CMK (cell line): ENCODE results near the gene LPP.

ENCODE experiments used
- DNase-seq: peaks from one replicate; pipeline ENCODE4 v3.0.0-alpha.2; 2010; ENCODE audit warnings: low read depth

The LPP gene

DNA sequence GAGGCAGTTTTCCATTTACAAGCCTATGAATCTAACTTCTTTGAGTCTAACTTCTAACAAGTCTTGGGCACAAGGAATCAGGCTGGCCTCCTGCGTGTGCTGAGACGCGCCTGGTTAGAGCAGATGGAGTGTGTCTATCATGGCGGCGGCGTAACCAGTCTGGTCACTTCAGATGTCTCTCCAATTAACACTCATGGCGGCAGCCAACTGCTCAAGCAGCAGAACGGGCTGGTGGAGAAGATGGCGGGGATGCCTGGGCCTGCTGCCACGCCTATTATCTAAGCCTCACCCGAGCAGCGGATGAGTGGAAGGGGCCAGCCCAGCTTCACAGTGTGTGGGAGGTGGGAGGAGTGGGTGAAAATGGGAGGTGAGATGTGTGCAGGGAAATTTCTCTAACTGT, 771.4 kb downstream of the LPP start:
- no peak for DNase-seq

DNA sequence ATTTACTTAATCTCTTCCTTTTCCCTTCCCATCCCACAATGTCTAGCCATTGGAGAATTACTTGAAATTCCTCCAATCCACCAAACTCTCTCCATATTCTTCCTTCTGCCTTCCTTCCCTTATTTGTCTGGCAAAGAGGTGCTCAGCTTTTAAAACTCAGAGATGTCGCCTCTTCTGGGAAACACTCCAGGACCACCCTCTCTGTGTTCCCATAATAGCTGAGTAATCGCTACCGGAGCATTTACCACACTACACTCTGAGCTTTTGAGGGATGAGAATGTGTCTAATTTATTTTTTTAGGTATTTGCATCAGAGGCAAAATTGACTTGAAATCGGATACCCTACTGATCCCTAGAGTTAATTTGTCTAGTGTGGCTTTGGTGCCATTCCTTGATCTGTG, 772.2 kb downstream of the LPP start:
- no peak for DNase-seq

DNA sequence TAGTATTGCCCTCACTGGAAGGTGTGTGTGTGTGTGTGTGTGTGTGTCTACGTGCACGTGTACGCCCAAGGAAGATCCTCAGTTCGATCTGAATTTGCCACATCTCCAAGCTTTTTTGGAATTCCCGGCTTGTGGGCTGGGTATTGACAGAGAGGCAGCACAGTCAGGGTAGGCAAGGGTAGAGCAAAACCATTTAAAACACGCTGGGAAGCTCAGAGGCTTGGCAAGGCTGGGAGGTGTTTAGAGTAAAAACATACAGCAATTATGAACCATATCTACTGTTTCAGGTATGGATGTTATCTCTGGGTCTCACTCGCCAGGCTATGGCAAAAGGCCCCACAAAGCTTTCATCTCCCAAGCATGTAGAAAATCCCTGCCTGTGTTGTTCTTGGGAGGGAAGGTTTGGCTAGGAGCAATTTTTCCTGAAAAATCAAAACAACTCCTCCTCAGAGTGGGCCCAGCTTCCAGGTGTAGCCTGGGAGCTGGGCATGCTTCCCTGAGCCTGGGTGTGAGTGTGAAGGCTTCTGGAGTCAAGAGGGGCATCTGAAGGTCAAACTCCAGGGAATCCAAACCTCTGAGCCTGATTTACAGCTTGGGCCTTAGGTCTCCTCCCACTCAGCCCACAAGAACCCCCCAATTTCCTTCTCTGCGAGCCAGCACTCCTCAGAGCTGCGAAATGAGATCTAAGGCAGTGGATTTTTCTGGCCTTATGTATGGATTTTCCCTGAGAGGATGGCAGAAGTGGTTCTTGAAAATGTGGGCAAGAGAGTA, 773.0 kb downstream of the LPP start:
- DNase-seq = no peak

DNA sequence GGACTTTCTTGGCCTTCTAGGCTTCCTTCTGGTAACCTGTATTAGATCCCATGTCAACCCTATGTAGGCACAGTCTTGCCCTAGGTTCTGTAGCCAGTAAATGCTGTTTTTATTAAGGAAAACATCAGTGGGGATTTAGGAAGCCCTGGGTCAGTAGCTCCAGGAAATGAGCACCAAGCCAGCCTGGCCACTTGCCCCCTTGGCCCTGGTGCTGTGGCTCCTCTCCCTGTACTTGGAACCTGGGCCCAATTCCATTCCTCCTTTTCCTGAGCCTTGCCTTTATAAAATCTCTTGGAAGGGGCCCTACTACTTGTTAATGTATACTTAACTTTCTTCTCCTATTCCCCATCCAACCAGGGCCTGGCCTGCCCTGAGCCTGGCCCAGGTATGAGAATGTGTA, 774.0 kb downstream of the LPP start:
- no peak for DNase-seq

DNA sequence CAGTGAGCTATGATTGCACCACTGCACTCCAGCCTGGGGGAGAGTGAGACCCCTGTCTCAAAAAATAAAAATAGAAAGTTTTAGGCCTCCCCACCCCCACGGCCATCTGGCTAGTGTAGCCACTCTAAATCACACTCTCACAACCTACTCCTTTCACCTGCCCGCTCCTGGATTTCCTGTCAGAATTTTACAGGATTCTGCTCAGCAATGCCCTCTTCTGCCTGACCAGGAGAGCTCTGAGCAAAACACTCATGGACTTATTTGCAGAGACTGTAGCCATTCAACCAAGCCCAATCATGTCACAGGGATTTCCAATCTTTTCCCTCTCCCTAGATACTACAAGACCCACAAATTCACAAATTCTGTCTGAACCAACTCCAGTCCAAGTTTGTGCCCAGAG, 775.2 kb downstream of the LPP start:
- DNase-seq = no peak

- no peak for DNase-seq
Measured at GRCh38 chr3:188931036-188931435, 777.1 kb downstream of the LPP start.

DNA sequence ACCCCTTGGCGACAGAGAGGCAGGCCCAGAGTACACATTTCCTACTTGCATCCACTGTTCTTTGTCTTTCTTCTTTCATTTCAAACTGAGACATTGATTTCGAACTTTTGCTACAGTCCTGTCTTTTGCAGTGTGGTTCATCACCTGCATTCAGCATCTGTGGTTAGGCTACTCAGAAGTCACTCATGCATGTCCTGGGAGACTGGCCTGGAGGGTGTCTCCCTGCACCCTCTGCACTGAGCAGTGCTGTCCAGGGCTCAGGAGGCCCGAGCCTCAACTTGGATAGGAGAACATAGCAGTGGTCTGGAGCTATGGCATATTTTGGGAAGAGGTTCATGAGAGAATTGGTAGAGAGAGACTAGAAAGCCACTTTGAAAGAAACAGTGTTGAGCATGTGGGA, 777.6 kb downstream of the LPP start:
- DNase-seq = no peak

DNA sequence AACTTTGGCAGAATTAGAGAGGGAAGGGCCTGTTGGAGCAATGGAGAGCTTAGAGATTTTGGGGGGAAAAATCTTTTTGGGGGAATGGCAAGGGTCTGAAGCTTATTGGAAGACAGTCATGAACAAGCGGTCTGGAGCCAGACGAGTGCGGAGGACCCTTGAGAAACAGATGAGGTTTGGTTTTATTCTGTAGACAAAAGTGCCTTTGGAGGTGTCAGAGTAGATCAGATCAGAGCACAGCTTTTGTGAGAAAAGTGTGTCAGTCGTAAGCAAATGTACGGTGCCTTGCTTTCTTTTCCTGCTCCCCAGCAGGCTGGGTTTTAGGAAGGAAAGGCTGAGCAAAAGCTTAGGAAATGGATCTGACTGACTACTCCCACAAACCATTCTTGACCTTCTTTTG, 781.0 kb downstream of the LPP start:
- DNase-seq = no peak

DNA sequence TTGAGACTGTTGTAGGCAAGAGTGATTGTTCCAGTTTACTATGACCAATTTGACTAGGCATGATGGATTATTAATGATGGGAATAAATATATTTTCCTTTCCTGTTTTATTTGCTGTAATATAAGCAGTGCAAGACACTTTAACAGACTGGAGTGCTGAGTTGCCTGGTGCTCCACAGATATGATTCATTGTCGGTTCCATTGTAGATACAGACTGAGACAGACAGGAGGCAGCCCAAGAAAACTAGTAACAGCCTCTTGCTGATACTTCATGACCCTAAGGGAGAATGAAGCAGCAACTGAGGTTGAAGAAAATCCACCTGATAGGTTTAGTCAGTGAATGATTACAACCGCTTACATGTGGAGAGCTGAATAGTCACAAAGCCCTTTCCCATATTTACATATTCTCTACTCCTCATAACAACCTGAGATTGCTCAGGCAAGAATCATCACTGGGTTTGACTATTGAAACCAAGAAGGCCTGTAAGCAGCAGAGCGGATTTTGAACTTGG, 782.7 kb downstream of the LPP start:
- no peak for DNase-seq

DNA sequence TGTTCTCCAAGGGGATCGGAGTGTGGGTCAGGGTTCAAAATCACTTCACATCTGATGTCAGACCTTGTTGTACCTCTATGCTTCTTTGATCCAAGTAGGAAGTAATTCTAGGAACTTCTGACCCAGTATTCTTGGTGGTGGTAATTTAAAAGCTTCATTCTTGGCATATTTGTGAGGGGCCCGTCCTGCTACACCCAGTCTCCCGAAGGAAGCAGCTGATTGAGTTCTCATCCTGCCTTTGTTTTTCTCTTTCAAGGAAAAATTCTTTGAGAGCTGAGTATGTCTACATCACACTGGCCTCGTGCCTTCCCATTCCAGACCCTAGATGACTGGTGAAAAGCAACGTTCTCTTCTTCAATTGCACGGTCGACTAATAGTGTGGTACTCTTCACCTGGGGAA, 783.4 kb downstream of the LPP start:
- DNase-seq = no peak

DNA sequence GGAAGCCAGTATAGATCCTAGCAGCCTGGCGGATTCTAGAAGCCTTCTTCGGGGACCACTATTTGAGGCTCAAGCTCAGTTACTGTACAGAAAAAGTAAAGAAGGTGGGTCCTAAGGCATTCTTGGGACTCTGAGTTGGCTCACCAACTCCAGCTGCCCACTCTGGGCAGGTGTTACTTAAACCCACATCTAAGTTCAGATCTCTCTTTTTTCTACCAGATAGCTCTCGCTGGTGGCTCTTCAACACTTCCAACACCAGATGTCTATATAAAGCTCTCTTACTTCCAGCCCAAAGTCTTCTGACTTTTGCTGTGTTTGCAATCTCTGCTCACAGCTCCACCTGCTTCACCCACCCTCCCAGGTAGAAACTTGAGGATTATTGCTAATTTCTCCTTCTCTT, 785.0 kb downstream of the LPP start:
- no peak for DNase-seq

- no peak for DNase-seq
Measured at GRCh38 chr3:188939814-188940572, 786.0 kb downstream of the LPP start.
